Measurements from ENCODE around the gene GTPBP8. TPM values are rescaled to one million over a fixed set of nuclear protein-coding genes. Genes with fewer than 3 reads are reported as not detected.

The GTPBP8 gene
- total RNA-seq, 1 experiment from 2014 or later, result 16.4 TPM

DNA sequence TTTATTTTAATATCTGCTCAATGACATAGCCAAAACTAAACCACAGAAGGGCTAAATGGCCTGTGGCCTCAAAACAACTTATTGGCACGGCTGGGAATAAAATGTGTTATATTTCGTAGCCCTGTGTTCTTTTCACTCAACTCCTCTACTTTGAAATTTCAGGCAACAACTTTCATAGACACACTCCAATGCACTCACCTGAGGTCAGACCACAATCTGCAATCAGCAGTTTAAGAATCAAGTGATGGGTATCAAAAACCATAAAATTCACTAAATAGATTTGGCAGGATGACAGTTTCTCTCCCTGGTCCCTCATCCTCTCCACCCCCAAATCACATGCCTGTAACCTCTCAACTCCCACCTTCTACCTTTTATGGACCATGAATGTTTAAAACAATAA, 13.8 kb upstream of the GTPBP8 start (continued):
- TF ChIP-seq ZBTB33 (IDR thresholded peaks at IDR 0.05; ENCODE audit: extremely low read depth, insufficient replicate concordance, low read length), result no peak

DNA sequence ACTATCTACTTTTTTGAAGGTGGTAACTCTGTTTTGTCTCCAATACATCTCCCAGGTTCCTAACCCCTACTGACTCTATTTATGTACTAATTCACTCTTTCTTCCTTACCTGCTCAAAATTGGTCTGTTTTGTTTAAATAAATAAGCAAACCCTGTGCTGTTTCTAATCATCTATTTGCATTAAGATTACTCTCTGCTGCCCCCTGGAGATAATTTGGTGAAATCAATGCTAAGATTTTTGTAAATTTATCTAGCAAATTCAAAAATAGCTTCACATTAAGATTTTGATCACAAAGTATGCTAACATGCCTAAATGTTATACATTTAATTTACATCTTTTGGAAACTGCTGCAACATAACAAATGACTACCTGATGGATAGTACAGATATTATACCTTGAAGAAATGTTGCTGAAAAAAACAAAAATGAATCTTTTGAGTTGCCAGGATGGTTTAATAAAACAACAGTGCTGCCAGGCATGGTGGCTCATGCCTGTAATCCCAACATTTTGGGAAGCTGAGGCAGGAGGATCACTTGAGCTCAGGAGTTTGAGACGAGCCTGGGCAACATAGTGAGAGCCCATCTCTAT, 11.4 kb upstream of the GTPBP8 start:
- H3K36me3 ChIP-seq (ENCODE audit: control insufficient read depth in 1 of 2, insufficient read depth in 2 of 2, low read length in 2 of 2), result no peaks in the 10 kb centered on the region
- no peak overlapping the region for H3K27ac ChIP-seq (ENCODE audit: low read depth, low read length)
- H3K9me2 ChIP-seq (ENCODE audit: insufficient read depth), result no peaks in the 10 kb centered on the region
- ATAC-seq (peak; percentile 34; the same call in 1 of the 2 replicates), DNase-seq (ENCODE audit: low read depth, low spot score) (peak; percentile 13)
- no peaks in the 10 kb centered on the region for H4K20me1 ChIP-seq (ENCODE audit: insufficient read depth)
- intact Hi-C loops (cut with micrococcal nuclease), result loop anchor here (1.0 to 10.0 kb wide), 4 partner anchors 245 to 865 kb away; no protein-coding TSS in a partner anchor
- no peaks in the 10 kb centered on the region for H3K9me3 ChIP-seq (ENCODE audit: control insufficient read depth in 1 of 2, insufficient read depth in 1 of 2, low read depth in 1 of 2, low read length in 2 of 2)
- H3K4me2 ChIP-seq (ENCODE audit: low read length), result no peak overlapping the region
- no TSS peak for BruUV-seq (replicated peaks)
- ChIA-PET POLR2A (interaction anchor here (1.2 to 1.5 kb wide), 3 partner anchors 12 to 338 kb away, joined by 4 to 8 read pairs (median 7); partner anchors contain the start of gene GTPBP8), RAD21 (ENCODE audit: low non-redundant PET in 1 of 2, low total read pairs in 2 of 2, uncharacterized antibody in 2 of 2, unreplicated experiment in 2 of 2) (interaction anchor here (0.8 to 1.5 kb wide), 4 partner anchors 245 to 338 kb away, joined by 3 to 6 read pairs (median 4); no protein-coding TSS in a partner anchor), CTCF (interaction anchor here (0.6 to 2.4 kb wide), 17 partner anchors 9 to 598 kb away, joined by 3 to 32 read pairs (median 4); partner anchors contain the start of genes ATG3, GTPBP8 and SLC35A5)
- H3K27me3 ChIP-seq (ENCODE audit: insufficient read depth, low read length), result no peaks in the 10 kb centered on the region
- no peak overlapping the region for H3K9ac ChIP-seq (ENCODE audit: low read length)
- H3K4me3 ChIP-seq (replicated peaks in 1 of 2; ENCODE audit: low read depth in 1 of 2, low read length in 2 of 2), result no peak overlapping the region
- H3K4me1 ChIP-seq (ENCODE audit: control insufficient read depth in 1 of 2, insufficient read depth in 2 of 2, low read length in 2 of 2), result no peaks in the 10 kb centered on the region
- H3K79me2 ChIP-seq (ENCODE audit: insufficient read depth, low read length), result no peaks in the 10 kb centered on the region
- no peak for TF ChIP-seq SP1 (IDR thresholded peaks at IDR 0.05; ENCODE audit: low read depth)
- no peak for TF ChIP-seq JUND (IDR thresholded peaks at IDR 0.05)
- peak; percentile 69 for TF ChIP-seq RAD21 (IDR thresholded peaks at IDR 0.05; ENCODE audit: low read depth)
- no peak for TF ChIP-seq ELF1 (IDR thresholded peaks at IDR 0.05; ENCODE audit: borderline replicate concordance, low read depth)
- TF ChIP-seq, protein P1, sequence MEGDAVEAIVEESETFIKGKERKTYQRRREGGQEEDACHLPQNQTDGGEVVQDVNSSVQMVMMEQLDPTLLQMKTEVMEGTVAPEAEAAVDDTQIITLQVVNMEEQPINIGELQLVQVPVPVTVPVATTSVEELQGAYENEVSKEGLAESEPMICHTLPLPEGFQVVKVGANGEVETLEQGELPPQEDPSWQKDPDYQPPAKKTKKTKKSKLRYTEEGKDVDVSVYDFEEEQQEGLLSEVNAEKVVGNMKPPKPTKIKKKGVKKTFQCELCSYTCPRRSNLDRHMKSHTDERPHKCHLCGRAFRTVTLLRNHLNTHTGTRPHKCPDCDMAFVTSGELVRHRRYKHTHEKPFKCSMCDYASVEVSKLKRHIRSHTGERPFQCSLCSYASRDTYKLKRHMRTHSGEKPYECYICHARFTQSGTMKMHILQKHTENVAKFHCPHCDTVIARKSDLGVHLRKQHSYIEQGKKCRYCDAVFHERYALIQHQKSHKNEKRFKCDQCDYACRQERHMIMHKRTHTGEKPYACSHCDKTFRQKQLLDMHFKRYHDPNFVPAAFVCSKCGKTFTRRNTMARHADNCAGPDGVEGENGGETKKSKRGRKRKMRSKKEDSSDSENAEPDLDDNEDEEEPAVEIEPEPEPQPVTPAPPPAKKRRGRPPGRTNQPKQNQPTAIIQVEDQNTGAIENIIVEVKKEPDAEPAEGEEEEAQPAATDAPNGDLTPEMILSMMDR (IDR thresholded peaks at IDR 0.05 in 2 of 3, conservative IDR thresholded peaks at IDR 0.05 in 1 of 3; ENCODE audit: borderline replicate concordance in 1 of 3, insufficient read depth in 1 of 3, low read depth in 2 of 3, low read length in 2 of 3), result peak; percentile 42 to 77 (median 66); a peak in 5 of 6 replicates
- TF ChIP-seq FOSL1 (IDR thresholded peaks at IDR 0.05; ENCODE audit: low read depth), result no peak
- TF ChIP-seq CEBPB (IDR thresholded peaks at IDR 0.05; ENCODE audit: low read depth), result no peak
- no peak for TF ChIP-seq ZNF274 (IDR thresholded peaks at IDR 0.05; ENCODE audit: low read depth, low read length)
- H2AFZ ChIP-seq (ENCODE audit: low read depth, low read length, poor library complexity, severe bottlenecking), result peak overlapping the region; percentile 81

All from HCT116 (cell line).